HepG2 (cell line): ENCODE results near the gene TAF12. TPM values are rescaled to one million over a fixed set of nuclear protein-coding genes. Genes with fewer than 3 reads are reported as not detected.

Experiments used
- E2F1 ChIP-seq: sonication (generic); formaldehyde crosslinking; IDR thresholded peaks from 2 replicates; pipeline ENCODE4 v1.5.0; 2020; ENCODE audit warnings: missing genetic modification reagents
- HCFC1 ChIP-seq: fragments of 150-350 bp; IDR thresholded peaks from 2 replicates; pipeline ENCODE4 v1.6.1; 2014; ENCODE audit warnings: low read depth, low read length
- LCORL ChIP-seq, 2 experiments: fragments of 450-650 bp in 1 of 2; sonication (generic) in 1 of 2; formaldehyde crosslinking in 1 of 2; IDR thresholded peaks; 2 replicates each; pipeline versions ENCODE4 v1.5.0 to v1.6.1; 2017 to 2020; ENCODE audit warnings: antibody characterized with exemption in 1 of 2, missing genetic modification reagents in 1 of 2
- NCOA2 ChIP-seq: sonication (generic); formaldehyde crosslinking; IDR thresholded peaks from 2 replicates; pipeline ENCODE4 v1.8.0; 2022; ENCODE audit warnings: inconsistent platforms
- SRY ChIP-seq: sonication (generic); formaldehyde crosslinking; IDR thresholded peaks from 2 replicates; pipeline ENCODE4 v1.8.0; 2022; ENCODE audit warnings: mild to moderate bottlenecking, missing genetic modification reagents
- TAF1 ChIP-seq: sonication (generic); formaldehyde crosslinking; IDR thresholded peaks from 2 replicates; pipeline ENCODE4 v1.4.0; 2020; ENCODE audit warnings: missing genetic modification reagents
- TMF1 ChIP-seq: sonication (generic); formaldehyde crosslinking; IDR thresholded peaks from 2 replicates; pipeline ENCODE4 v1.8.1; 2022; ENCODE audit warnings: low read depth, missing genetic modification reagents
- ZFY ChIP-seq: sonication (generic); formaldehyde crosslinking; IDR thresholded peaks from 2 replicates; pipeline ENCODE4 v1.4.0; 2020; ENCODE audit warnings: missing genetic modification reagents
- ZNF407 ChIP-seq: sonication (generic); formaldehyde crosslinking; IDR thresholded peaks from one replicate; pipeline ENCODE4 v1.5.1; 2020; ENCODE audit warnings: mild to moderate bottlenecking, missing genetic modification reagents; ENCODE audit errors: not compliant biosample characterization
- ZNF652 ChIP-seq: IDR thresholded peaks from 2 replicates; pipeline ENCODE4 v1.6.1; 2016; ENCODE audit warnings: low read depth, borderline replicate concordance
- ZNF788 ChIP-seq: sonication (generic); formaldehyde crosslinking; IDR thresholded peaks from 2 replicates; pipeline ENCODE4 v1.5.0; 2020; ENCODE audit warnings: mild to moderate bottlenecking, missing genetic modification reagents, borderline replicate concordance
- ZNF879 ChIP-seq: sonication (generic); formaldehyde crosslinking; IDR thresholded peaks from 2 replicates; pipeline ENCODE4 v1.8.1; 2023; ENCODE audit warnings: missing genetic modification reagents
- ZZZ3 ChIP-seq: sonication (generic); formaldehyde crosslinking; IDR thresholded peaks from 2 replicates; pipeline ENCODE4 v1.4.0; 2020; ENCODE audit warnings: missing genetic modification reagents, mild to moderate bottlenecking, borderline replicate concordance
- polyA plus RNA-seq, 8 experiments: library from polyadenylated mRNA; depleted of rRNA in 3 of 8; stranded (reverse) in 7 of 8; unstranded in 1 of 8; fragments of >200 nt; fragmentation: Illumina TruSeq in 4 of 8; extraction: Trizol in 4 of 8; gene quantifications; 2 replicates each; pipeline versions ENCODE4 v1.2.1 to v1.2.3, GENCODE V29; 2011 to 2016; ENCODE audit warnings: low read depth in 4 of 8, missing spikeins in 1 of 8, mixed read lengths in 1 of 8; ENCODE audit not compliant: insufficient read depth in 1 of 8
- total RNA-seq, 5 experiments: library from RNA; depleted of rRNA; stranded (reverse); fragments of >200 nt; fragmentation: Illumina TruSeq; extraction: Trizol; gene quantifications; 2 replicates each; pipeline ENCODE4 v1.2.3, GENCODE V29; 2016; ENCODE audit warnings: low read depth in 1 of 5
- TF ChIP-seq, protein P1 (sequence below): sonication (generic); formaldehyde crosslinking; IDR thresholded peaks from 2 replicates; pipeline ENCODE4 v1.4.0; 2020; ENCODE audit warnings: missing genetic modification reagents, mild to moderate bottlenecking, borderline replicate concordance
- TF ChIP-seq, protein P2 (sequence below): sonication (generic); formaldehyde crosslinking; IDR thresholded peaks from 2 replicates; pipeline ENCODE4 v1.9.0; 2021; ENCODE audit warnings: missing genetic modification reagents, mild to moderate bottlenecking, borderline replicate concordance

TAF12 gene
- total and polyA plus RNA-seq, 2 of the 13 experiments (the other 11 are each of a cell fraction or from before 2014, with no cell fraction given): 16.3 to 17.1 TPM

DNA sequence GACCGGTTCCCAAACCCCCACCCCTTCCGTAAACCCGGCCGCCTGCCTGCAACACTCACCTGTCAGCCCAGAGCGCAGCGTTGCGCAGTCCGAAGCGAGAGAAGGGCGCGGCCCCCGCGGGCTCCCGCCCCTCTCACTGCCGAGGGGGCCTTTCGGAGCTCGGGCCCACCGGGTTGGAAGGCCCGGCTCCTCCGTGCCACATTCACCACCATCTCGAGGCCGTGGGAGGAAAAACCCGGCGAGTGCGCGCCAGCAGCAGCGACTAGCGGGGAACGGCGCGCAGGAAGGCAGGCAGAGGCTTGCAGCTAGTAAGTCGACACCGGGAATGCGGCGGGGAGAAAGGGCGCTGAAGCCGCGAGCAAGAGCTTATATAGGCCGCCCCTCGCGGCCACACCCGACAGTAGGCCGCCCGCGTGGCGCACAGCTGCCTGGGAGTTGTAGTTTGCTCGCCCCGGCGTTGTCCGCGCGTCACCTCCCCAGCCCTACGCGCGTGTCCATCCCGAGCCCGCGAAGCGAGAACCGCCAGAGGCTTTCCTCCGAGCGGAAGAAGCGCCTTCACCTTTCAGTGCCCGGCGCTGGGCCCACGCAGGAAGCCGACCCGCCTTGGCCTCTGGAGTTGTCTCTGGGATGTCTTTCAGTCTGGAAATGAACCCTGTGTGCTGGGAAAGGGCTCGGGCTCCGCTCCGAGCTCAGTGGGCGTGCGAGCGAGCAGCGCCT, 61.2 kb downstream of the TAF12 start (continued):
- TF ChIP-seq ZNF407 (CRISPR knock-in tag) (peak; percentile 91), TMF1 (CRISPR knock-in tag) (peak; percentile 91; the same call in 1 of the 2 replicates), LCORL (IDR thresholded peaks at IDR 0.05) (no peak), LCORL (CRISPR knock-in tag; IDR thresholded peaks at IDR 0.05) (peak; percentile 29; the same call in 1 of the 2 replicates), NCOA2 (peak; percentile 39; the same call in 1 of the 2 replicates), ZFY (peak; percentile 96), E2F1 (CRISPR knock-in tag) (peak; percentile 94), ZZZ3 (CRISPR knock-in tag) (no peak; the same call in 1 of the 2 replicates), ZNF652 (no peak), SRY (CRISPR knock-in tag) (peak; percentile 94), HCFC1 (peak; percentile 92), ZNF879 (CRISPR knock-in tag) (0 out of 2 replicates have a peak, but pooled peaks have one; percentile 43), TAF1 (CRISPR knock-in tag) (peak; percentile 100), ZNF788 (peak; percentile 93)
- TF ChIP-seq, protein P1, sequence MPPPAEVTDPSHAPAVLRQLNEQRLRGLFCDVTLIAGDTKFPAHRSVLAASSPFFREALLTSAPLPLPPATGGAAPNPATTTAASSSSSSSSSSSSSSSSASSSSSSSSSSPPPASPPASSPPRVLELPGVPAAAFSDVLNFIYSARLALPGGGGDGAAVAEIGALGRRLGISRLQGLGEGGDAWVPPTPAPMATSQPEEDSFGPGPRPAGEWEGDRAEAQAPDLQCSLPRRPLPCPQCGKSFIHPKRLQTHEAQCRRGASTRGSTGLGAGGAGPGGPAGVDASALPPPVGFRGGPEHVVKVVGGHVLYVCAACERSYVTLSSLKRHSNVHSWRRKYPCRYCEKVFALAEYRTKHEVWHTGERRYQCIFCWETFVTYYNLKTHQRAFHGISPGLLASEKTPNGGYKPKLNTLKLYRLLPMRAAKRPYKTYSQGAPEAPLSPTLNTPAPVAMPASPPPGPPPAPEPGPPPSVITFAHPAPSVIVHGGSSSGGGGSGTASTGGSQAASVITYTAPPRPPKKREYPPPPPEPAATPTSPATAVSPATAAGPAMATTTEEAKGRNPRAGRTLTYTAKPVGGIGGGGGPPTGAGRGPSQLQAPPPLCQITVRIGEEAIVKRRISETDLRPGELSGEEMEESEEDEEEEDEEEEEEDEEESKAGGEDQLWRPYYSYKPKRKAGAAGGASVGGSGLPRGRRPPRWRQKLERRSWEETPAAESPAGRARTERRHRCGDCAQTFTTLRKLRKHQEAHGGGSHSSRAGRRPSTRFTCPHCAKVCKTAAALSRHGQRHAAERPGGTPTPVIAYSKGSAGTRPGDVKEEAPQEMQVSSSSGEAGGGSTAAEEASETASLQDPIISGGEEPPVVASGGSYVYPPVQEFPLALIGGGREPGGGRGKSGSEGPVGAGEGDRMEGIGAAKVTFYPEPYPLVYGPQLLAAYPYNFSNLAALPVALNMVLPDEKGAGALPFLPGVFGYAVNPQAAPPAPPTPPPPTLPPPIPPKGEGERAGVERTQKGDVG (CRISPR knock-in tag): 0 out of 2 replicates have a peak, but pooled peaks have one; percentile 82
- TF ChIP-seq, protein P2, sequence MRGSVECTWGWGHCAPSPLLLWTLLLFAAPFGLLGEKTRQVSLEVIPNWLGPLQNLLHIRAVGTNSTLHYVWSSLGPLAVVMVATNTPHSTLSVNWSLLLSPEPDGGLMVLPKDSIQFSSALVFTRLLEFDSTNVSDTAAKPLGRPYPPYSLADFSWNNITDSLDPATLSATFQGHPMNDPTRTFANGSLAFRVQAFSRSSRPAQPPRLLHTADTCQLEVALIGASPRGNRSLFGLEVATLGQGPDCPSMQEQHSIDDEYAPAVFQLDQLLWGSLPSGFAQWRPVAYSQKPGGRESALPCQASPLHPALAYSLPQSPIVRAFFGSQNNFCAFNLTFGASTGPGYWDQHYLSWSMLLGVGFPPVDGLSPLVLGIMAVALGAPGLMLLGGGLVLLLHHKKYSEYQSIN (CRISPR knock-in tag): no peak
